Measurements from ENCODE around the gene TTYH3.

DNA sequence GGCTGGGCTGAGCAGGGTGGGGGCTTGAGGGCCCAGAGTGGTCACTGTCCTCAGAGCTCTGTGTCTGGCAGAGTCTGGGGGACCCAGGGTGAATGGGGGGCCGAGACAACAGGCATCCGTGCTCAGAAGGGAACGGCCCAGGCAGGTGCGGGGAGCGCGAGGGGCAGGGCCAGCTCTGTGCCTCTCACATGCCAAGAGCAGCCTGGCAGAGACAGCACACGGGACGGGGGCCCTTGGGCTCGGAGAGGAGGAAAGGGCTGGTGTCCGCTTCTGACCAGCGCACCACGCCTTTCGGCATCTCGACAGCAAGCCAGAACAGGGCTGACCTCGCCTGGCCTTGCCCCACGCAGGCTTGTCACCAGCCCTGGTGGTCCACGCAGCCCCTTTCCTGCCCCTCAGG is 69.6 kb downstream of the TTYH3 start:
- TF ChIP-seq CTCF (IDR thresholded peaks at IDR 0.05; ENCODE audit: low read depth, low read length, poor library complexity, severe bottlenecking) (no peak), EZH2phosphoT487 (IDR thresholded peaks at IDR 0.05; ENCODE audit: borderline replicate concordance, low read length) (no peak)

Data from DOHH2 (cell line).